Stimulated activated CD4-positive, alpha-beta T cell treated with anti-CD3 and anti-CD28 coated beads, Interleukin-1b, Interleukin-23, amount 100 ng/mL, for 4 hours (primary cell): ENCODE data around the gene DNLZ.
A peak's percentile ranks its signal among the peaks of the same experiment; 100 is the strongest.
"Not testable (repeated sequence)": the region's sequence is repeated elsewhere in the genome, so short reads cannot be mapped to it uniquely, and the experiment has no call there.

Source experiments
- DNase-seq, 2 donors: peaks; one replicate each; pipeline ENCODE4 v3.0.0-alpha.2; 2020; ENCODE audit warnings: low read depth in 2 of 2

DNLZ gene

DNA sequence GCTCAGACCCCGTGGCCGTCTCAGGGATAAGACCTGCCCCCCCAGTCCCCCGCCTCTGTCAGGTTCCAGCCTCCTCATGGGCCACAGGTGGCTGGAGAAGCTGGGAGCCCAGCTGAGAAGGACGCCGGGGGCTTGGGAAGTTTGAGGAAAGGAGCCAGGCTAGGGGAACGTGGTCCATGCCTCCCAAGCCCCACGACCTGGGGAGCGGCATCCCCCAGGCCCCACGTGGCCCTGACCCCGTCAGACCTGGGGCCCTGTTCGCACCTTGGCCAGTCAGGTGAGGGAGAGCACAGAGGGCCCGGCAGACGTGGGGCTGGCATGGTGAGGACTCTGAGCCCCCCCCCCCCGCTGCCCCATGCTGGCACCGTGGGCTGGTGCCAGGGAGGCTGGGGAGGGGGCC lies 32.5 kb downstream of the DNLZ start:
- DNase-seq: no peak

DNA sequence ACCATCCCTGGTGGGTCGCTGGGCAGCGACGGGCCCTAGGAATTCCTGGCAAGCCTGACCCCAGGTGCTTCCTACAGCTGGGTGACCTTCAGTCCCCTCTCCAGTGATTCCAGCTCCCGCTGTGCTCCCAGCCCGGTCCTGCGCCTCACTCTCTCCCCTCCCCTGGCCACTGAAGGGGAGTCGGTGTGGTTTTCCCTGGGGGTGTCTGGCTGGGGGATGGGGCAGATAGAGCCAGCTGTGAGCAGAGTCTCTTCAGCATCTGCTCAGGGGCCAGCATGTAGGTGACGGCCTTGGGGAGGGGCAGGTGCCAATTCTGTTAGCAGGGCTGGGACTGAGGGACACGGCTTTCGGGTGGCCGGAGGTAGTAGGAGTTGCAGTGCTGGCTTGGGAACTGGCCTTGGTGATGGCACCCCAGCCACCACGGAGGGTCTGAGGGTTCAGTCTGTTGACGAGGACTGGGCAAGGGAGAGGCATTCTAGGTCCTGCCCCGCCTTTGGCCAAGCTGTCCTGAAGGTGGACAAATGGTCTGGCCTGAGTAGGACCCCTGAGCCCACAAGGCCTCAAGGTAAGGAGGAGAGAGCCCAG lies 33.0 kb downstream of the DNLZ start:
- DNase-seq: no peak

DNA sequence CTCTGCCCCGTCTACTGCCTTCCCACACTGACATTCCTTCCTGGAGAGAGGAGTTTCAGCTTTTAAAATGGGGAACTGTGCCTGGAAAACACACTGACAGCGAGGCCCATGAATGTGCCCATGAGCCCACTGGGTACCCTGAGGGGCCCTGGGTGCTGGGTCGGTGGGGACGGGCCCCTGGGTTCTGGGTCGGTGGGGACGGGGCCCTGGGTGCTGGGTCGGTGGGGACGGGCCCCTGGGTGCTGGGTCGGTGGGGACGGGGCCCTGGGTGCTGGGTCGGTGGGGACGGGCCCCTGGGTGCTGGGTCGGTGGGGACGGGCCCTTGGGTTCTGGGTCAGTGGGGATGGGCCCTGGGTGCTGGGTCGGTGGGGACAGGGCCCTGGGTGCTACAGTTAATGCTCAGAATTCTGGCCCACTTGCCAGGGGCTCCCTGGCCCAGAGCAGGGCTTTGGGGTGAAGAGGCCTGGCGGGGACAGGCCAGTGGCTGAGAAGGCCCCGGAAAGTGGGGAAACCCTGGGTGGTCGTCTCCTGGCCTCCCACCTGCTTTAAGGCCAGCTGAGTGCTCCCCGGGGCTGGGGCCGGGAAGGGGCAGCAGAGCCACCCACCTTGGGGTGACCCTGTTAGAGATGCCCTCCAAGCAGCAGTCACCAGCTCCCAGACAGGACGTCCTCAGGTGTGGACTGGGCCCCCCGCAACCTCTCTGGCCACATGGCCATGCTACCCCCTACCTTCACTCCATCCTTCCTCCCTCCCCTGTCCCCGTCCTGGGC lies 33.7 kb downstream of the DNLZ start:
- no peak for DNase-seq

DNA sequence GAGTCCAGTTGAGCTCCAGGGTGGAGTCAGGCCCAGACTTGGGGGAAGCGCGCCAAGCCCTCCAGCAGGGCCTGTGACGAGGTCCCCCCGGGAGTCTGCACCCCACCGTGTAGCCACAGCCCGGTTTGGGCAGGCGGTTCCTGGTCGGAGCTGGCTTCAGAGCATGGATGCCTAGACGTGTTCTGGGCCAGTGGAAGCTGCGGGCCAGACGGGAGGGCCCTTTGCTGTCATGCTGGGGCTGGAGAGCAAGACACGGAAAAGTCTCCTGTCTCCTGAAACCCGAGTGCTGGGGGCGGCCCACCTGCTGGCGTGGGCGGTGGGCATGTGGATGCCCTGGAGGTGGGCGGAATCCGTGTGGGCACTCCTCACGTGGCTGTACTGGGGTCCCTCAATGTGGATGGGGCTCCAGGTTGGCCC lies 34.3 kb downstream of the DNLZ start:
- no peak for DNase-seq

DNA sequence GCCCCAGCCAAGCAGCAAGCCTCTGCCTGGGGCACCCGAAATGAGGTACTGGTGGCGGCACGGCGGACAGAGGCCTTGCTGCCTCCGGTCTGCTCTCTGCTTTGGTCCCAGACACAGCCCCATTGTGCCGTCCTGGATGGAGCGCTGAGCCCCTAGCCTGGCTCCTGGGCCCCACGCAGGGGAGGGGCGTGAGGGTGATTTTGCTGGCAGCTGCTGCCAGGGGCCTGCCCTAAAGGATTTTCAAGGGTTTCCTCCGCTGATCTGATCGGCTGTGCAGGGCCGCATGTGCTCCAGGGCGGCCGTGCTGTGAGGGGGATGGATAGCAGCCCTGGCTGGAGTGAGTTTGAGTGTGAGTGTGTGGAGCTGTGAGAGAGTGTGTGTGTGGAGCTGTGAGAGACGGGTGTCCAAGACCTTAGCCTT lies 34.9 kb downstream of the DNLZ start:
- no peak for DNase-seq

DNA sequence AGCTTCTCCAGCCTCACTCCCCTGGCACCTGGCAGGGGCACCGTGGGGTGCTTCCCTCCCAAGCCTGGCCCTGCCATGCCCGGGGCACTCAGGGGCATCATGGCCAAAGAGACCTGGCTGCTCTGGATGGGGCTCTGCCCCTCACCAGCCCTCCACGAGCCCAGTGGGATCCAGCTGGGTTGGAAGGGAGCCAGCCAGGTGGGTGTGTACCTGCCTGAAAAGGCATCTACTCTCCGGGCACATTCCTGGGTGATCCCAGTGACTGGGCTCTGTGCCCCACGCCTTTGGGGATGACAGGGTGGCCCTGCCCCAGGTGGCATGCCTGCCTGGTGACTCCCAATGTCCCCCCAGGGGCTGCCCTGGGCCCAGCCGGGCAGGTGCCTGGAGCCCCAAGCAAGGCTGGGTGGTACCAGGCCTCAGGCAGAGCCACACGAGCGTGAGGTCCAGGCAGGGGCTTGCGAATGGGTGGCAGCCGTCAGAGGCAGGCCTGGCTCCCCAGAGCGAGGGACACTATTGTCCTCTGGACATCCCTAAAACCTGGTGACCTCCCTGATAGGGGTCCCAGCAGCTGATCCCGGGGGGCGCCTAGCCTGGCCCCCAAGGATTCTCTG lies 35.4 kb downstream of the DNLZ start:
- DNase-seq: no peak

DNA sequence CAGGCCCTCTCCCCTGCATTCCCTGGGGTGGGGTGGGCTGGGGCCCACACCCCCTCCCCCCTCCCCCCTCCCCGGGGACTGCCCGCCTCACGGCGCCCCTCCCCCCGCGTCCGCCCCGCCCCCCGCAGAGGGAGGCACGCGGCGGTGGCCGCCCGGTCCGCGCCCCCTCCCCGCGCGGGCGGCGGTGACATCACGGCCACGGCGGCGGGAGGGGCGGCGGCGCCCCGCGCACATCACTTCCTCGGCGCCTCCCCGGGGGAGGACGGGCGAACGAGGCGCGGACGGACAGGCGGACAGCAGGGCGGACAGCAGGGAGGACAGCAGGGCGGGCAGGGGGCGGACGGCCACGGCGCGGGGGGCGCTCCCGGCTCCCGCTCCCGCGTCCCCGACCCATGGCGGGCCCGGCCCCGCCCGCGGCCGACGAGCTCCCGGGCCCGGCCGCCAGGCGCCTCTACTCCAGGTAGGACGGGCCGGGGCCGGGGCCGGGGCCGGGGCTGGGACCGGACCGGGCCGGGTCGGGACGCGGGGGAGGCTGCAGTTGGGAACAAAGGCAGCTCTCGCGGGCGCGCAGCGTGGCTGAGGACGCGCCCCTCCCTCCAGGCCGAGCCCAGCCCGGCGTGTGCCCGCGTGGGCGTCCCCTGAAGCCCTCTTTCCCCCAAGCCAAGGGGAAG lies 36.1 kb downstream of the DNLZ start, which contains the start of gene GPSM1:
Gene GPSM1, plus strand, starts transcription at position 236 of the 671 bp plus-strand sequence. Its CDS starts 157 bp downstream, at position 393.
- DNase-seq: peak; percentile 49 to 55

DNA sequence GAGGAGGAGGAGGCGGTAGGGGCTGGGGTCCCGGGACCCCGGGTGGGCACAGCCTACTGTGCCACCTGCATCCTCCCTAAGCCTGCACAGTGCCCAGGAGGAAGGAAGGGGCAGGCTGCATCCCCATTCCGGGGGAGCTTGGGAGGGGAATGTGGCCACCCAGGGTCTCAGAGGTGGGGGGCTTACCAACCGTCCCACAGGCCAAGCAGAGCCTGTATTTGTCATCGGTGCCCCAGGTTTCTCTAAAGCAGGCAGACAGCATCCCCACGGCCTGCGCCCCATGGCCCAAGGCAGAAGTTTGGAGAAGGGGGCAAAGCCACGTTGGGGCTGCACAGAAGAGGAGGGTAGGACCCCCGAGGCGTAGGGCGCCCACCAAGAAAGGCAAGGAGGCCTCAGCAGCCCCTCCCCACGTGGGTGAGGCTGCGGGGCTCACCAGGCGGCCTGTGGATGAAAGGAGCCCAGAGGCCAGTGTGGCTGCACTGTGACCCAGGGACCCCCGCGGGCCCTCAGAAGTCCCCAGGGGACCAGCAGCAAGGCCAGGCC lies 36.7 kb downstream of the DNLZ start:
- DNase-seq: no peak

DNA sequence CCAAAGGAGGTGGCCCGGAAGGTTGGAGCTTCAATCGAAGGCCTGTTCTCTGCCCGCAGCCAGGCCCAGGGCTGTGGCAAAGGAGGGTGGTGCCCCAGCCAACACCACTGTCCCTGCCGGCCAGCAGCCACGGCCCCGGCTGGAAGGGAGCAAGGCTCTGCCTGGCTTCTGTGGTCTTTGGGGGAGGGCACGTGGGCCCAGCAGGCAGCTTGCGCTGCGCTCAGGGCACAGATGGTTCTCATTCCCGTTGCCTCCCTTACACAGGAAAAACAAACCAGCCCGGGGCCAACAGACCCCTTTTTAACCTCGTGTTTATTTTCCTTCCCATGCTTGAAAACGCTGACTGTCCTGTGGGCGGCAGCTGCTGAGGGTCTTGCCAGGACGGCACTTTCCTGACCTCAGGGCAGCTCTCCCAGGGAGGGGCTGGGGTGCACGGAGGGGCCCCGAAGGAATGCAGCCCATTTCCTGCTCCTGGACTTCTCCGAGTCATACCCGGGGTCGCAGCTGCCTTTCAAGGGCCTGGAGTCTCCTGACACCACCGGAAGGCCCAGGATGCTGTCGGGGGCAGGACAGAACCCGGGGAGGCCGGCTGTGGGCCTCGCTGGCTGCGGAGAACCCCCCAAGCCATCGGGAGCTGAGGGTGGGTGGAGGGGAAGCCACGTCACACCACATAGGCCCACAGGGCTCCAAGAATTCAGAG lies 37.3 kb downstream of the DNLZ start:
- no peak for DNase-seq

DNA sequence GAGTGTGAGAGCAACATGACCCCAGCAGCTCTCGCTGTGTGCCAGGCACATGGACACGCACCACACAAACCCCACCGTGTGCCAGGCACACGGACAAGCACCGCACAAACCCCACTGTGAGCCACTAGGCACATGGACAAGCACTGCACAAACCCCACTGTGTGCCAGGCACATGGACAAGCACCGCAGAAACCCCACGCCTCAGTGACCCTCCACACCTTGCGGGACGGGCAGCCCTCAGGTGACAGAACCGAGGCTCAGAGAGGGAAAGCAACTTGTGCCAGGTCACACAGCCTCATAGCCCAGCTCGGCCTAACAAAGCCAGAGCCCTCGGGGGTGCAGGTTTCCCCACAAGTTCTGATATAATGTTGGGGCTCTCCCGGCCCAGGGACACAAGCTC lies 38.2 kb downstream of the DNLZ start:
- DNase-seq: no peak

DNA sequence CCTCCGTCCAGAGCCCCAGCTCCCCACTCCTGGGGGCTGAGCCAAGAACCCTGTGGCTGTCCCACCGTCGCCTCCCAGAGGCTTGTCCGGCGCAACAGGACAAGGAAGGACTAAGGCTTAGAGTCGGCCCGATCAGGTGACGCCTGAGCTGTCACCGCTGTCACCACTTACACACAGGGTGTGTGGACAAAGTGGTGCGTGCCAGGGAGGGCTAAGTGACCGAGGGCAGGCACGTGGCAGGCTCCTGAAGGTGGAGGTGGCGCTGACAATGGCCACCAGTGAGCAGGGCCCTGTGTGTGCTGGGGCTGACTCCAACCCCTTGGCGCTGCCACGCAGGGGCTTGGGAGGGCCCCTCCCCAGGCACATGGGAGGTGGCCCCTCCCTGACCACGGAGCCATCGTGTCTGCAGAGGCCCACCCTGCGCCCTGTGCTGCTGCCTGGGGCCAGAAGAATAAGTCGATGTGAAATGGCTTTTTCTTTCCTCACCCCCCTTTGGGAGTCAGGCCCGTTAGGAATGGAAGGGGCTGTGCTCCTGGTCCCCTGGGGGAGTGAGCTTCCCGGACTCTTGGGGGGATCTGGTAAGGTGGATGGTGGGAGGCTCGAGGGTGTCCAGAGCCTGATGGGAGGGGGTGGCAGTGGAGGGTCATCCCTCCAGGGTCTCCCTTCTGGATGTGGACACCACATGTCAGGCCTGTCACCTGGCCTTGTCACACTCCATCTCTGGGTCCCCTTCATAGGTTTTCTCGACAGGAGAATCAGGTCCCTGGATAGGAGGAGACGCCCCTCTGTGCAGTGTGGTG lies 38.8 kb downstream of the DNLZ start:
- DNase-seq: no peak

DNA sequence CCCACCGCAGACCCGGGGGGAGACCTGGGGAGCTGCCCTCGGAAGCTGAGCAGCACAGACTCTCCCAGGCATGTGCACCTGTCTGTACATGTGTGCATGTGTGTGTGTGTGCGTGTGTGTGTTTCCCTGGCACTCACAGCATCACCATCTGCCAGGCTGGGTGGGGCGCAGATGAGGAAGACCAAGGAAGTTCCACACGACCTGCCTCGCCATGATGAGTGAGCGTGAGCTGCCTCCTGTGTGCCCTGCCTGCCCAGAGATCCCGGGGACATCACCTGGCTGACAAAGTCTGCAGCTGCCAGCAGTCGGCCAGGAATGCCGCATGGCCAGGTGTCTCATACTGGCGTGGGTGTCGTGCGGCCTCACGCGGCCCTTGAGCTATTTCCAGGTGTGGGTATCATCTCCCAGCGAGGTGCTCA lies 40.2 kb downstream of the DNLZ start:
- no peak for DNase-seq

DNA sequence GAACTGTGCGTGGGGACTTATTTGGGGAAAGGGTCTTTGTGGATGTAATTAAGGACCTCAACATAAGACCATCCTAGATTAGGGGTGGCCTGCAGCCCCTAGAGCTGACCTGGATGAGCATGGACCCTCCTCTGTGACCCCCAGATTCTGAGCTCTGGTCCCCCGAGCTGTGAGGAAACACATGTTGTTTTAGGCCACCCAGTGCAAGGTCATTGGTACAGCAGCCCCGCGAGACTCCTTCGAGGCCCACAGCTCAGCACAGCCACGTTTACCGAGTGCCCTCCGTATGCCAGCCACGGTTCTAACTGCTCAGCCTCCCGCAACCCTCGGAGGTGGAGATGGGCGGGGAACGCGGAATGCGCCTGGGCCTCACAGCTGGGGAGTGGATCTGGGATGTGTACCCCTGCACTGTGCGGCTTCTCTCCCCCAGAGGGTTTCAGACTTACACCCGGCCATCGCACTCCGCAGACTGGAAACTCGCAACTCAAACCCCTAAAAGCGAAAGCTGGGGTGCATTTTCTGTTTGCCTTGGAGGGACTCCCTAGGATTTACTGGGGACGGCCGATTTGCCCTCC lies 40.7 kb downstream of the DNLZ start:
- no peak for DNase-seq

DNA sequence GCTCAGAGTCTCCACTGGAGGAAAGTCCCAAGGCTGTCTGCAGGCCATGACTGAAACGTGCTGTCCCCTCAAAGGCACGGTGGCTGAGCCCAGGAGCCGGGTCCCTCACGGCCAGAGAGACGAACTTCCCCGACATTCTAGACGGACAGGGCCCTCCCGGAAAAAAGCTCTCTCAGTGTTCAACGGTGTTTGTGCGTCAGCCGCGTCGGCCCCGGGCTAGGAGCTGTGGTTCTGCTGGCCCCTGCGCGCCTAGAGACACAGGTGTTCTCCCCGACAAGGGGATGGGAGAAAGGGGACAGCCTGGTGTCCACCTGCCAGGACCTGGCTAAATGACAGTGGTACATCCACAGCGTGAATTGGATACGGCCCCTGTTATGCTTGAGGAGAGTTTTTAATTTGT lies 42.0 kb downstream of the DNLZ start:
- DNase-seq: no peak

DNA sequence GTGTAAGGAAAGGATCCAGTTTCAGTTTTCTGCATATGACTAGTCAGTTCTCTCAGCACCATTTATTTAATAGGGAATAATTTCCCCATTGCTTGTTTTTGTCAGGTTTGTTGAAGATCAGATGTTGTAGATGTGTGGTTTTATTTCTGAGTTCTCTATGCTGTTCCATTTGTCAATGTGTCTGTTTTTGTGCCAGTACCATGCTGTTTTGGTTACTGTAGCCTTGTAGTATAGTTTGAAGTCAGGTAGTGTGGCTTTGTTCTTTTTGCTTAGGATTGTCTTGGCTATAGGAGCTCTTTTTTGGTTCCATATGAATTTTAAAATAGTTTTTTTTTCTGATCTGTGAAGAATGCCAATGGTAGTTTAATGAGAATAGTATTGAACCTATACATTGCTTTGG lies 42.6 kb downstream of the DNLZ start:
- DNase-seq: not testable (repeated sequence)

DNA sequence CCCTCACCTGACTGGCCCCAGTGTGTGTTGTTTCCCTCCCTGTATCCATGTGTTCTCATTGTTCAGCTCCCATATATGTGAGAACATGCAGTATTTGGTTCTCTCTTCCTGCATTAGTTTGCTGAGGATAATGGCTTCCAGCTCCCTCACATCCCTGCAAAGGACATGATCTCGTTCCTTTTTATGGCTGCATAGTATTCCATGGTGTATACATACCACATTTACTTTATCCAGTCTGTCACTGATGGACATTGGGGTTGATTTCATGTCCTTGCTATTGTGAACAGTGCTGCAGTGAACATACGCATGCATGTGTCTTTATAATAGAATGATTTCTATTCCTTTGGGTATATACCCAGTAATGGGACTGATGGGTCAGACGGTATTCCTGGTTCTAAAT lies 43.6 kb downstream of the DNLZ start:
- DNase-seq: not testable (repeated sequence)

DNA sequence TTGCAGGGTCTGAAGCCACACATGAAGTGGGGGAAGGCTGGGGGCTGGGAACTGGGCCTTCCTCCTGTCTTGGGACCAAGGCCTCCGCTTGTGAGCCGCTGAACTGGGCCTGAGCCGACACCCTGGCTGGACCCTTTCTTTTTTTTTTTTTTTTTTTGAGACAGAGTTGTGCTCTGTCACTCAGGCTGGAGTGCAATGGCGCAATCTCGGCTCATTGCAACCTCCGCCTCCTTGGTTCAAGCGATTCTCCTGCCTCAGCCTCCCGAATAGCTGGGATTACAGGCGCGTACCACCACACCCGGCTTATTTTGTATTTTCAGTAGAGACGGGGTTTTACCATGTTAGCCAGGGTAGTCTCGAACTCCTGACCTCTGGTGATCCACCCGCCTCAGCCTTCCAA lies 44.3 kb downstream of the DNLZ start:
- not testable (repeated sequence) for DNase-seq

DNA sequence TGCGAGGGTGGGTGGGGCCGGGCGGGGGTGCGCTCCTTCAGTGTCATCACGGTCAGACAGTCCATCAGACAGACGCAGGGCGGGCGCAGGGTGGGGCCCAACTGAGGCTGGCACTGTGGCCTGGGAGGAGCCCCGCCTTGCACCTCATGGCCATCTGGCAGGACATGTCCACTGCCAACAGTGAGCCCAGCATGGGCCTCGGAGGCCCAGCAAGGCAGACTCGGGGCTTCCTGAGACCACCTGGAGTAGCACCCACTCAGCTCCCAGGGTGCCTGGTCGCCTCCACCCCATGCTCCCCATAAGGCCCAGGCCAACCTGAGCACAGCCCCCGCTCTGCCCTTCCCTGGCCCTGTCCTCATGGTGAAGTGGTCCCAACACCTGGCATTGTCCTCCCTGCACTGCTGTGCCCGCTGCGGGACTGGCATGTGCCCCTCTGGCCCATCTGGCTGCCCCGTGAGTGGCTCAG lies 44.7 kb downstream of the DNLZ start:
- no peak for DNase-seq

DNA sequence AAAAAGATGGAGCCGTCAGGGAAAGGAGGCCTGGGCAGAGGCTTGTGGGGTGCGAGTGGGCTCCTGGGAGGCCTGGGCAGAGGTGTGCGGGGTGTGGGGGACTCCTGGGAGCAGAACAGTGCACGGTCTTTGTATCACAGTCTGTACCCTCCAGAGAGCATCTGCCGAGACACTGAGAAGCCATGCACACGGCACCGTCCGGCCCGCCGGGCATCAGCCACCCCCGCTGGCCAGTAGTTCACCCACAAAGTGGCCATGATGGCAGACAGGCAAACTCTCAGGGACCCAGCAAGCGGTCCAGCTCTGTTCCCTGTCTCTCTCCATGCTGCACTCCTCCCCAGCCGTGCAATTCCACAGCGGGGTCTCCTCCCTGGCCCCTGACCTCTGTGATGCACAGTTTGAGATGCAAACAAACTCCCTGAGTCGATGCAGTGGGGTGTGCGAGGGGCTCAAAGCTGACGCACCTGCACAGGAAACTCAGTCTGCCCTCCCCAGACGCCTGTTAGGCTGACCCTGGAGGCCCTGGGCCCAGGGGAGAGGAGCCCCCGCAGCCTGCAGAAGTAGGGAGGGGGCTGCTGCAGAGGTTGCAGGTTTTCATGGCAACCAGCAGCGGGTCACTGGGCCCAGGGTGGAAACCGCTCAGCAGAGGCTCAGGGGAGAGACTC lies 45.3 kb downstream of the DNLZ start:
- DNase-seq: no peak

DNA sequence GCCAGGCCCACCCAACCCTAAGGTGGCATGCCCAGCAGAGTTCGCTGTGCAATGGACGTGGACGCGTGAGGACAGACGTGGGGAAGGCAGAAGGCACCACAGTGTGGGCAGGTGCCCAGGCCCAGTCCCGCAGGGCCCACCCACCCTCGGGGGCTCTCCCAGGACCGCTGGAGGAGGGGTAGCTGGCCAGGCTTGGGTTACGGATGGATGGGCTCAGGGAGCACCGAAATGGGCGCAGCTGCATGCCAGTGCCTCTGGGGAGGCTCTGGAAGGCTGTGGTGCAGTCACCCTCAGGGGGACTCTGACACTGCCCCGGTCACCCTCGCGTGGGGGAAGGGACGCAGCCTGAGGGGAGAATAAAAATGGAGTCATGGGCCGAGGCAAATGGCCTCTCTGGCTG lies 45.8 kb downstream of the DNLZ start:
- DNase-seq: no peak
